AG10803 (cell line): ENCODE data around the gene NEAT1.
A peak's percentile ranks its signal among the peaks of the same experiment; 100 is the strongest.

Experiments used
- DNase-seq: peaks from one replicate; pipeline ENCODE4 v3.0.0; 2010; ENCODE audit warnings: low read depth
- H3K4me3 ChIP-seq: 2 replicates; pipeline ENCODE4 v1.5.1; 2011; ENCODE audit warnings: mild to moderate bottlenecking, low read length, control low read depth
- CTCF ChIP-seq: conservative IDR thresholded peaks from 2 replicates; pipeline ENCODE4 v1.5.1; 2011; ENCODE audit warnings: mild to moderate bottlenecking, low read length, control low read depth, inconsistent platforms

NEAT1 gene

GRCh38 chr11:65422633-65423515 lies at the start of gene NEAT1:
NEAT1 (plus strand) TSS chr11:65422798.
- H3K4me3 ChIP-seq = peak within 1 kb of the TSS; percentile 99
- DNase-seq = peak; percentile 95
- no peak for TF ChIP-seq CTCF

GRCh38 chr11:65373839-65374580 lies 48.6 kb upstream of the NEAT1 start:
- no peak overlapping the region for H3K4me3 ChIP-seq
- DNase-seq = no peak
- TF ChIP-seq CTCF = no peak

GRCh38 chr11:65375012-65375411 lies 47.6 kb upstream of the NEAT1 start:
- DNase-seq = no peak
- no peak overlapping the region for H3K4me3 ChIP-seq
- no peak for TF ChIP-seq CTCF

- no peak overlapping the region for H3K4me3 ChIP-seq
- TF ChIP-seq CTCF = no peak
- no peak for DNase-seq
These were observed 46.4 kb upstream of the NEAT1 start for GRCh38 chr11:65376138-65376713.

- TF ChIP-seq CTCF = no peak
- no peak overlapping the region for H3K4me3 ChIP-seq
- DNase-seq = no peak
These were observed 45.6 kb upstream of the NEAT1 start for GRCh38 chr11:65377036-65377435.

- H3K4me3 ChIP-seq = no peak overlapping the region
- TF ChIP-seq CTCF = no peak
- DNase-seq = no peak
These were observed 44.8 kb upstream of the NEAT1 start for GRCh38 chr11:65377777-65378176.
